GM21576 (cell line): ENCODE data around the gene IL3.

Source experiments
- ATAC-seq: cut with Tn5 transposase; IDR thresholded peaks from one replicate; pipeline ENCODE4 v1.9.1; 2021; ENCODE audit warnings: mild to moderate bottlenecking, moderate library complexity; ENCODE audit not compliant: unreplicated experiment

IL3 gene

DNA sequence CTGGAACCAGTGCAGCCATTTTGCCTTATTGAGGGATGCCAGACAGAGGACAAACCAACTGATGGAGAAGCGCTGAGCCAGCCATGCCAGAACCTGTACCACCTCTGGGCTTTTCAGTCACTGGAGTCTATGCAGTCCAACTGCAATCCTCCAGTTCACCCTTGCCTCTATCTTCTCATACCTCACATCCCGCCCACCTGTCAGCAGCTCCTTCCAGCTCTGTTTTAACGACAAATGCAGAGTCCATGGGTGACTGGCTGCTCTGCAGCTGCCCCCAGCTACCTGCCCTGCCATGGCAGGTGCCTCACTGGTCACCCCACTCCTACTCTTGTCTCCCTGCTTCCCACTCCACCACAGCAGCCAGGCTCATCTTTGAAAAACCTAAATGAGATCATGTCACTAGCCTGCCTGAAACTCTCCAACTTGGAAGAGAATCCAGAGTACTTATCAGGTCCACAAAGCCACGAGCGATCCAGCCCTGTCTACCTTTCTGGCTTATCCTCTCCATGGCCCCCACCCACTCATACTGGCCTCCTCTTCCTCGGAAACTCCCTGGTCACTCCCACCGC lies 35.0 kb upstream of the IL3 start:
- no peak for ATAC-seq

GRCh38 chr5:132026516-132027008 lies 33.9 kb upstream of the IL3 start:
- no peak for ATAC-seq

GRCh38 chr5:132027027-132027426 lies 33.4 kb upstream of the IL3 start:
- ATAC-seq, result peak; percentile 68

GRCh38 chr5:132029609-132030330 lies 30.7 kb upstream of the IL3 start:
- no peak for ATAC-seq

- no peak for ATAC-seq
Measured at GRCh38 chr5:132030610-132031009, 29.8 kb upstream of the IL3 start.

DNA sequence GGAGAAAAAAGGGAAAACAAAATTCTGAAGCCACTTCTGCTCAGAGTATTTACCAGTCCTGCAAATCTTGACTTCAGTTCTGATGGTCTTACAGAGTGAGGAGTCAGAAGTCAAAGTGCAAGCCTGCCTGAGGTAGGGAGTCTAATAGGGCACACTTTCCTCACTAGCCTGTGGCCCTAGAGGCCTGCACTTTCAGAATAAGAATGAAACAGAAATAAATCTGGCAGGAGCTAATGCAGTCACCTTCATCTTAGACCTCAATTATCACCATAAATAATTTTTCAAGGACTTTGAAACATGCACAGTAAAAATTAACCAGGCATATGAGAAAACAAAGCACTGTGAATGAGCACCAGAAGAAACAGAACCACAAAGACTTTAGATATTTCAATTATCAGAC lies 28.3 kb upstream of the IL3 start:
- ATAC-seq, result no peak

GRCh38 chr5:132033122-132033521 lies 27.3 kb upstream of the IL3 start:
- no peak for ATAC-seq

- ATAC-seq, result no peak
Measured at GRCh38 chr5:132037353-132037752, 23.1 kb upstream of the IL3 start.

DNA sequence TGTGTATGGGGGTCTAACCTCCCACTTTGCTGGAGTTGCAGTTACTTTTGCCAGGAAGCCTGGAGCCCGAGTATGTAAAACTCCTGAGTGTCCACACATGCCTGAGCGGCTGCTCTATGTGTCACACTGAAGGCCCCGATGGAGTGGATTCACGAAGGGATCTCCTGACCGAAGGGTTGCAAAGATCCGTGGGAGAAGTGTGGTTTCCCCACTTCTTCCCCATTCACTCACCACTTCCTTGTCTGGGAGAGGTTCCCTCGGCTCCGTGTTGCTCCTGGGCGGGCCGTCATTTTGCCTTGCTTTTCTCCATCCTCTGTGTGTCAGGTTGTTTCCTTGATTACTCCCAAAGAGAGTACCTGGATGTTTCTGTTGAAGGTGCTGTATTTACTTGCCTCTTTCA lies 16.2 kb upstream of the IL3 start:
- no peak for ATAC-seq

DNA sequence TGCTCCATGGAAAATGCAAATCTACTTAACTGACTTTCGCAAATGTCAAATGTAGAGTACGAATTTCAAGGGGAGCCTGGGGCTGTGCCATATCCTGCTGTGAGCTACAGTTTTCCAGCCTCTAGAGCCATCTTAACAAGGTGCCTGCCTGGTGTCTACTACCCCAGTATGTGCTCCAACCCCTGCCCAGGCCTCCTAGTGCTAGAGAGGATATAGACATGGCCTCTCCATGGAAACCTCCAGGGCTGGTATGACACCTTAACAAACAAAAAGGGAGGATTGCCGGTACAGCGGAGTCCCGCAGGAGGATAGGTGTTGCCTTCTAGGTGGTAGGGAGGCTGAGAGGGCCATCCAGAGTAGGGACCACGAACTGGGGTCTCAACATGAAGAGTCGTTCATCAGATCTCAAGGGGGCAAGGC lies 13.6 kb upstream of the IL3 start:
- ATAC-seq, result no peak

DNA sequence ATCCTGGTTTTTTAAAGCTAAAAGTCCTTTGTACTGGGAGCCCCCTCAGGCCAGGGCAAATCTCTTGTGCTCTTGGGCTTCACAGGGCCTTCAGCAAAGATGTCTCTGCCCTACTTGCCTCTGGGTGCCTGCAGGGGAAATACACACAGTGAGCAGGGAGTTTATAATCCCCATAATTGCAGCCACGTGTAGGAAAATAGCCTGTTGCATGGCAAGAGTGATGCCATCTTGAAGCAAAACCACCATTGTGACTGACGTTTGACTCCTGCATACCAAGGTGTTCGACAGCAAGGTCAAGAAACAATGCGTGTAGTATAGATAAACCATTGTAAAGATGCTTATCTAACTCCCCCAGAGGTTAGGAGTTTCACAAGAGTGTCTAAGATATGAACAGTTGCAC lies 11.4 kb upstream of the IL3 start:
- ATAC-seq, result no peak

- no peak for ATAC-seq
Measured at GRCh38 chr5:132049559-132049958, 10.9 kb upstream of the IL3 start.

- no peak for ATAC-seq
Measured at GRCh38 chr5:132050136-132050535, 10.3 kb upstream of the IL3 start.

- ATAC-seq, result no peak
Measured at GRCh38 chr5:132050661-132051552, 9.5 kb upstream of the IL3 start.

DNA sequence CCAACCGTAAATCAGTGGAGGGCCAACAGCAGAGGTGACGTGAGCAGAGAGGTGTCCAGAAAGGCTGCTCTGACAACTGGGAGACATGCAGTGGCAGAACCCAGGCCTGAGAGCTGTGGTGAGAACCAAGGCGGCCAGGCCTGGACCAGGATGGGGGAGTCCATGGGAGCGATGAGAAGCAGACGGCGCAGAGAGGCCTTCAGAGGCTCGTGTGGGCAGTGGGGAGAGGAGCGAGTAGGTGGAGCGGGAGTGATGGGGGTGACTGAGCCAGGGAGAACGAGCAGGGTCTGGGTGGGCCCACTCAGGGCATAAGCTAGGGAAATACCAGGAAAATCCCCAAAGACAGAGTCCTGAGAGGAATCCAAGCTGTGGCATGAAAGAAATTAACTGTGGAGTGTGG lies 7.9 kb upstream of the IL3 start:
- no peak for ATAC-seq

DNA sequence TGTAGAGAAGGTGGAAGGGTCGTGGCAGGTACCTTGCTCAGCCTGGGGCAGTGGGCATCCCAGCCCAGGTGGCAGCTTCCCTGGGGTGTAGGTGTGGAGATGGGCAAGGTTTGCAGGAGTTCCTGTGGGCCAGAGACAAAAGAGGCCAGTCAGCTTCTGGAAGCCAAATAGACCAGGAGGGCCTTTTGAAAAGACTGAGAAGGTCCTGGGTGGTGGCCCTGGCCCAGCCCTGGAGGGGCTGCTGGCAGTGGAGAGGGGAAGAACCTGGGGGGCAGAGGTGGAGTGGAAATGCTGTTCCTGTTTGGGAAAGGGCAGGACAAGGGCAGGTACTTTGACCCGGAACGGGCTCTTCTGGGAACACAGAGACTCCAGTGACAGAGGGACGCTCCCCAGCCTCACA lies 7.0 kb upstream of the IL3 start:
- no peak for ATAC-seq

DNA sequence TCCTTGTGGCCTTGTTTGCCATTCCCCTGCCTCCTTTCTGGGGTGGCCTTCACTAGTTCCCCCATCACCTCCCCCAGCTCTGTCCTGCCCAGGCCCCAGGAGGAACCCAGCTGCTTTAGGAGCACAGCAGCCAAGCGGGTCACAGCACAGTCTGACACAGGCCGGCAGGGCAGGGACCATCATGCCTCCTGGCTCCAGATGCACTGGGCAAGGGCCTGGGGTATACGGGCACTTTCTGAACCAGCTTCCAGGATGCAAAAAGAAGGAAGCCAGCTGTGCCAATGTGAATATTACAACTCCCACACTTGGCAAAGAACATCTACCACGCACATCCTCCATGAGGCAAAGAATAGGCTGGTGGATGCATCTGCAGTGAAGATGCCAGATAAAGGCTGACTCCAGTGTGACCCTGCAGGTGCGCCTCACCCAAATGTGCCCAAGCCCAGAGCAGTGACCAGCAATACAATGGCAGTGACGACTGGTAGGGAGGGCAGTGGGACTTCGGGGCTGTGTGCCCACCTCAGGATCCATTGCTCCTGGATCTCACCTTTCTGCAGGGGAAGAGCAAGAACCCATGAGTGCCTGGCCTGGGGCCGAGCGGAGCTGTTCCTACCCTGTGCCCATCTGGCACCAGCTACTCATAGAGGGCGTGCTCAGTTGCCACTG lies 6.3 kb upstream of the IL3 start:
- ATAC-seq, result no peak

GRCh38 chr5:132054697-132055440 lies 5.6 kb upstream of the IL3 start:
- no peak for ATAC-seq

GRCh38 chr5:132055441-132055807 lies 5.0 kb upstream of the IL3 start:
- no peak for ATAC-seq

DNA sequence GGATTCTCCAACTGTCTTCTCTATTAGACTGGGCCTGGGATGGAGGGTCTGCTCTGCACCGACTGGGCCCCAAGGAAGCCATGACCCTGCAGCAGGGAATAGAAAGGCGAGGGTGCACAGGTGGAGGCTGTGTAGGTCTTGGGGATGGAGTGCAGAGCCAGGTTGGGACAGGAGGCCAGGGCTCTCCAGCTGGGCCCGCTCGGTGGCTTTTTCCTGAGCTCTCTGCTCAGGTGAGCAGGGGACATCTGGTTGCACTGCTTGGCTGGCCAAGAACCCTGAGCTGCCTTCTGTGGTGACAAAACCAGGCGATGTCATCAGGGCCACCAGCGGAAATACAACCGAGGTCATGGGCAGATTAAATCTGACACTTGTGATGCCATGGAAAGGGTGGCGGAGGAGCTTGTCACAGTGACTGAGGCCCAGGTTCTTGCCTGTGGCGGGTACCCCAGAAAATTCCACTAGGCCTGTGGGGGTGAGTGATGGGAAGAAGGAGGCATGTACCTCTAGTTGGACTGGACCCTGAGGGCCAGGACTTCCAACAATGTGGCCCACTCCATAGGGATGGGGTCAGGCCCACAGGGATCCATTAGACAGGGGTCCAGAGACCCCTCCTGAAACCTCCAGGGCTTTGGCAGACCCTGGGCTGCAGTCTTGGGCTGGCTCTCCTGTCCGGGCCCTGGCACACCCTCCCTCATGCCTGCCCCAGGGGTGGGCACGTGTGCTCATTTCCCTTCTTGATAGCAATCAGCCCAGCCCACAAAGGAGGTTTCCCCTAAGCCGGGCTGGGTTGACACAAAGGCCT lies 4.4 kb upstream of the IL3 start:
- ATAC-seq, result no peak
